HG03025 (cell line): ENCODE data around the gene RNF135.
"Not testable (repeated sequence)": the region's sequence is repeated elsewhere in the genome, so short reads cannot be mapped to it uniquely, and the experiment has no call there.

Experiments
- ATAC-seq: cut with Tn5 transposase; IDR thresholded peaks from one replicate; pipeline ENCODE4 v1.9.1; 2021; ENCODE audit warnings: mild to moderate bottlenecking, moderate library complexity; ENCODE audit not compliant: unreplicated experiment, low FRiP score

Gene RNF135

DNA sequence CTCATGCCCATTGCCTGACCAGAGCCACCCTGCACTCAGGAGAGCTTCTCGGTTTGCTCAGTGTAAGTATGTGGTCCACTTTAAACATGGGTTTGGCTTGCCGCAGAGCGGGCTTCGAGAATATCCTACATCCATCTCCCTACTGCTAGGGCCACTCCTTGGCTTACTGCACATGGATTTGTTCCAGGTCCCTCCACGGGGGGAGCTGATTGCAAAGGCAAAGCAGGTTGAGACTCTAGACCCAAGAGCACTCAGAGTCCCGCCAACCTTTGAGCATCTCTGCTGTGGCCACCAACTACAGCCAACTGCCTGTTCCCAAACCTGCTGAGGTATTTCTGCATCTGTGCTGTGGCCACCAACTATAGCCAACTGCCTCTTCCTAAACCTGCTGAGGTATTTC is 26.4 kb downstream of the RNF135 start:
- ATAC-seq, result no peak

DNA sequence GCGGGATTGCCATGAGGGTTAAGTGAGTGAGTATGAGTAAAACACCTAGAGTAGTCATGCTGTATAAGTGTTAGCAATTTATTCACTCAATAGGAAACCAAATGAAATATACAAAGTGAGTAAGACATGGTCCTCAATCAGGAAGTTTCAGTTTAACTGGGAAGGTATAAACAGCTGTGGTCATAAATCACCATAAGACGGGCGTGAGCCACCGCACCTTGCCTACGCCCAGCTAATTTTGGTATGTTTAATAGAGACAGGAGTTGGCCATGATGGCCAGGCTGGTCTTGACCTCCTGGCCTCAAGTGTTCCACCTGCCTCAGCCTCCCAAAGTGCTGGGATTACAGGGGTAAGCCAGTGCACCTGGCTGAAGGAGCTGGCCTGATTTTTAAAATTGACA is 27.0 kb downstream of the RNF135 start:
- no peak for ATAC-seq

DNA sequence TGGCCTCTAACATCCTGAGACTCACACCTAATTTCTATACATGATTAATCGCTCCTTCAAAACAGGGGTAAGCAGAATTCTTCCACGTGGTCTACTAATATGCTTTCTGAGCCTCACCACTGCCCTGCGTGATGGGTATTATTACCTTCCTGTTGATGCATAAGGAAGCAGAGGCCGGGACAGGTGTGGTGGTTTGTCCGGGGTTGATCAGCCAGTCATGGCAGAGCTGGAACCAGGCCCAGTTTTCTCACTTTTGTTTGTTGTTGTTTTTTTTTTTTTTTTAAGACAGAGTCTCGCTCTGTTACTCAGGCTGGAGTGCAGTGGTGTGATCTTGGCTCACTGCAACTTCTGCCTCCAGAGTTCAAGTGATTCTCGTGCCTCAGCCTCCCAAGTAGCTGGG is 31.2 kb downstream of the RNF135 start:
- no peak for ATAC-seq

DNA sequence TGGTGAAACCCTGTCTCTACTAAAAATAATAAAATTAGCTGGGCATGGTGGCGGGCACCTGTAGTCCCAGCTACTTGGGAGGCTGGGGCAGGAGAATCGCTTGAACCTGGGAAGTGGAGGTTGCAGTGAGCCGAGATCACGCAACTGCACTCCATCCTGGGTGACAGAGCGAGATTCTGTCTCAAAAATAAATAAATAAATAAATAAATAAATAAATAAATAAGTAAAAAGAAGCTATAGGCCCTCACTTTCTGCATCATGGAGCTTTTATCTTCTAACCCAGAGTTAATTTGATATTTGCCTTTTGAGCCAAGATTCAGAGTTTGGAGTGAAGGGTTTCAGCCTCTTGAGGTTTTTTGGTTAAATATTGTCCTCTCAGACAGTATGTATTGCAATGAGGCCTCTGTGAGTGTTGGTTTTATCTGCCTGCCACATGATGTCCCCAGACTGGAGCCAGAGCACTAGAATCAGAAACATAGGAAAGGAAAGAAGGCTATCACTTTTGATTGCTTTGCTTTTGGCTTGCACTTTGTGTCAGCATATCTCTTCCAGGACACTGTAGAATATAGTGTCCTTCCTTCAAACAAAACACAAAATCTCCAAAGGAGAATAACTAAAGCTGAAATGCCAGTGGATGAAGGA is 32.5 kb downstream of the RNF135 start:
- ATAC-seq, result no peak

DNA sequence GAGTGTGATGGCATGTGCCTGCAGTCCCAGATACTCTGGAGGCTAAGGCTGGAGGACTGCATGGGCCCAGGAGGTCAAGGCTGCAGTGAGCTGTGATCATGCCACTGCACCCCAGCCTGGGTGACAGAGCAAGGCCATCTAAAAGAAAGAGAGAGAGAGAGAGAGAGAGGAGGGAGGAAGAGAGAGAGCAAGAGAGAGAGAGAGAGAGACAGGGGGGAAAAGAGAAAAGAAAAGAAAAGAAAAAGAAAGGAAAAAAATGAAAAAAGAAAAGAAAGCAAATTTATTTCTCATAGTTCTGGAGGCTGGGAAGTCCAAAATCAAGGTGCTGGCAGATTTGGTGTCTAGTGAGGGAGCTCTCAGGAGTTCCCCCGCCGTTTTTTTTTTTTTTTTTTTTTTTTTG is 33.3 kb downstream of the RNF135 start:
- no peak for ATAC-seq

DNA sequence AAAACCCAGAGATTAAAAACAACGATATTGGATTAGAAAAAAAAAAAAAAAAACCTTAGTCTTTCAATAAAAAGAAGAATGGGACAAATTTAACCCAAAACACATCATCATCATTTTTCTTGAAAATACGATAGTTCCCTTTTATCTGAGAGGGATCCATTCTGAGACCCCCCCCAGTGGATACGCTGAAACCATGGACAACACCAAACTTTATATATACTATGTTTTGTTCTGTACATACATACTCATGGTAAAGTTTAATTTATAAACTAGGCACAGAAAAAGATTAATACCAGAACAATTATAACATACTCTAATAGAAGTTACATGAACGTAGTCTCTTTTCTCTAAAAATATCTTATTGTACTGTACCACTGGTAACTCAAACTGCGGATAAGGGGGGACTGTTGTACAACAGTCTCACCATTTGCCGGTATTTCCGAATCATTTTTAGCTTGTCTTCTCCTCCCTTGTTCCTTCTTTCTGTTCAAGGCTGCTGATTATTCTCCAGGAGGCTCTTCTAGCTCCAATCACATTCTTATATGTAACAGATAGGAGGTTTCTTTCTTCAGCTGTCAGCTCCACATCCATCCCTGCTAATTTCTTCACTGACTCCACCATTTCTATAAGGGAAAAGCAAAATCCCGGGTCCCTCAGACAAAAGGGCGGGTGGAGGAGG is 37.0 kb downstream of the RNF135 start:
- ATAC-seq, result no peak

DNA sequence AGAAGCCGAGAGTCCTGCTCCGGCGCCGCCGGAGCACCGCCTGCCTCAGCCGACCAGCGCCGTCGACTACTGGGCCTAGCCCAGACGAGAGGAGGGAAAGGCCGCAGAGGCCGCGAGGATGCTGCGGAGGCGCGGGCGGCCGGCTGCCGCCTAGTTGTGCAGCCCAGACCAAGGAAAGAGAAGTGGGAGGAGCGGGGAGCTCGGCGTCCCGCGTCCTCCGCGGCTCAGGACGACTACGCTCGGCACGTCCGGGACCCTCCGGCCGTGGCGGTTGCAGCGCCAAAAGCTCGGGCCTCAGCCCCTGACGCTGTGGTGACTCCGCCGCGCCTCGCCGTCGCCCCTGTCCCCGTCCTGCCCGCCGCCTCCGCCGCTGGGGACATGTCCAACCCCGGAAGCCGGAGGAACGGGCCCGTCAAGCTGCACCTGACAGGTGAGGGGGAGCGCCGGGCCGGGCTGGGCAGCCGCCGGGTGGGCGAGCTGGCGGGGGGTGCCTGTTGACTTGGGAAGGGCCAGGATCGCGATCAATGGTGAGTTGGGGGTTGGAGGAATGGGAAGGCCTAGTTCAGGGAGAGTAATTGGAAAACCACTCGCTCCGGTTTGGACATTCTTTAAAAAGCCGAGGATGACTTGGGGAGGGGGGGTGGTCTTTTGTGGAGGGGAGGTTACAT is 37.7 kb downstream of the RNF135 start:
- ATAC-seq, result no peak

DNA sequence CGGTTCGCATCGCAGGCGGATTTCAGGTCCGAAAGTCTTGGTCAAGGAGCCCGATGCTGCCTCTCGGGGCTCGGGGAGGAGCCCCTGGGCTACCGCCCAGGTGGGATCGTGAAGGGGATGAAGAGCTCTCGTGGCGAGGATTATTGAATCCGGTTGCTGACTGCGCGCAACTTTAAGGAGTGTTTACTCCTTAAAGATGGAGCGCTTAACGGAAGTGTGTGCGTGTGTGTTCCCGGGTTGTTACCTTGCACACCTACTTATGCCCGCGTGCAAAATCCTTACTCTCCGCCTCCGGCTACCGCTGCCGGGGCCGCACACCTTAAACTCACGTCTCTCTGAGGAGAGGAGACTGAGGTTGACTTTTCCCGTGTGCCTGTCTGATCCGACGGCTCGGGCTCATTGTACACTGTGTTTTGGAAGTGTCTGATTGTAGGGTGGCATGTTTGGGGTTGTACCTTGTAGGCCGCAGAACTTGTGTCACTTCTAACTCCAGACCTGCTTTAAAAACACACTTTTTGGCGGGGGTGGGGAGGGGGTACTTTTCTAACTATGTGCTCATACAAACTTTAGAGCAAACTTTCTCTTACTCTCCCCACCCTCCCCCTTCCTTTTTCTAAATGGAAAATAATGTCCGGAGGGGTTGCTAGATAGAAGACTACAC is 38.3 kb downstream of the RNF135 start:
- not testable (repeated sequence) for ATAC-seq

DNA sequence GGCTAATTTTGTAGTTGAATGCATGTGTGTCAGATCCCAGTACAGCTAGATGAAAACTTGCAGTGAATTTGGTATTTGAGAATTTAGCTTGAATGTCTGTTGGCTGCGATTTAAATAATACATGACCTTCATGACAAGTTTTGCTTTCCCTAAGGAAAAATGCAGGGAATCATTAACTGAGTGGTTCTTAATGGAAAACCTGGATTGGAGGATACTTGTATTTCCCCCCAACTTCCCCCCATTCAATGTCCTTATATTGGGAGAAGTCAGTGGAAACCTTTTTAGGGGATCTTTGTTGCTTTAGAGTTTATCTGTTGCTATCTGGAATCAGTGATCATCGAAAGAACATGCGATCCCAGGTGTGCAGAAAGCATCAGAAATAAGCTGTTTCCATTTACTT is 39.2 kb downstream of the RNF135 start:
- ATAC-seq, result not testable (repeated sequence)

DNA sequence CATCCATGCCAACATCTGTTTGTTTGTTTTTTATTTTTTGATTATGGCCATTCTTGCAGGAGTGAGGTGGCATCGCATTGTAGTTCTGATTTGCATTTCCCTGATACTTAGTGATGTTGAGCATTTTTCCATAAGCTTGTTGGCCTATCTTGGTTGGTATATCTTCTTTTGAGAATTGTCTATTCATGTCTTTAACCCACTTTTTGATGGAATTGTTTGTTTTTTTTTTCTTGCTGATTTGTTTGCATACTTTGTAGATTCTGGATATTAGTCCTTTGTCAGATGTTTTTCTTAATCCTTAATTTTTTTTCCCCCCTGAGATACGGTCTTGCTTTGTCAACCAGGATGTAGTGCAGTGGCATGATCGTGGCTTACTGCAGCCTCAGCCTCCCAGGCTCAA is 43.0 kb downstream of the RNF135 start:
- ATAC-seq, result no peak

DNA sequence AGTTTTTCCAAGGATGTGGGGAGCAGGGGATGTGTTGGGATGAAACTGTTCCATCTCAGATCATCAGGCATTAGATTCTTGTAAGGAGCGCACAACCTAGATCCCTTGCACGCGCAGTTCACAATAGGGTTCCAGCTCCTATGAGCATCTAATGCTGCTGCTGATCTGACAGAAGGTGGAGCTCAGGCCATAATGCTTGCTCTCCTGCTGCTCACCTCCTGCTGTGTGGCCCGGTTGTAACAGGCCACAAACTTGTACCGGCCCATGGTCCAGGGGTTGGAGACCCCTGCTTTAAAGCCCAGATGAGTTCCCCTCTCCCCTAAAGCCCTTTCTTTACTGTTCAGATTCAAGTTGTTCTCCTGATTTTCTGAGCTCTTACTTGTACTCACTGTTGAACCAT is 44.8 kb downstream of the RNF135 start:
- no peak for ATAC-seq

DNA sequence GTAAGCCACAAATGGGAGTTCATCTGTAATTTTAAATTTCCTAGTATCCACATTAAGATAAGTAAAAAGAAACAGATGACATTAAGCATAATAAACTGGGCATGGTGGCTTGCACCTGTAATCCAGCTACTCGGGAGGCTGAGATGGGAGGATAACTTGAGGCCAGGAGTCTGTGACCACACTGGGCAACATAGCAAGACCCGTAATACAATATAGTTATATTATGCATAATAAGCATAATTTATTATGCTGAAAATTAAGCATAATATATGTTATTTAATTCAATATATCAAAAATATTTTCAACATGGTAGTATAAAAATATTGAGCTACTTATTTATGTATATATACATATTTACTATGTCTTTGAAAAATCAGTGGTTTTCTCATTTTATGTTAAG is 48.2 kb downstream of the RNF135 start:
- ATAC-seq, result no peak

DNA sequence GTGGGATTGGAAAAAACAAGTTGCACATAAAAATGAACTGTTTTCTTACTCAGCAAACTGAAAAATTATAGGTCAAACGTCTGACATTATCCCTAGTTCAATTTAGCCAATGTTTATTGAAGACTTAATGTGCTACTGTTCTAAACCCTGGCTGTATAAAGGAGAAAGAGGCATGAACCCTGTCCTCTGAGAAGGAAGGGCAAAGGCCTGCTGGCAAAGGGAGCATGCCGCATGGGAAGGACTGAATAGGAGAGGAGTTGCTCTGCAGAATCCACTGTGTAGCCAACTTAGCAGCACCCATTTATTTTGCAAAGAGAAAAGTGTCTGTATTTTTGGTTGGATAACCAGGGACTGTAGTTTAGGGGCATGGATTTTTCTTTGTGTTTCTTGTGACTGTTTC is 52.3 kb downstream of the RNF135 start:
- ATAC-seq, result not testable (repeated sequence)

DNA sequence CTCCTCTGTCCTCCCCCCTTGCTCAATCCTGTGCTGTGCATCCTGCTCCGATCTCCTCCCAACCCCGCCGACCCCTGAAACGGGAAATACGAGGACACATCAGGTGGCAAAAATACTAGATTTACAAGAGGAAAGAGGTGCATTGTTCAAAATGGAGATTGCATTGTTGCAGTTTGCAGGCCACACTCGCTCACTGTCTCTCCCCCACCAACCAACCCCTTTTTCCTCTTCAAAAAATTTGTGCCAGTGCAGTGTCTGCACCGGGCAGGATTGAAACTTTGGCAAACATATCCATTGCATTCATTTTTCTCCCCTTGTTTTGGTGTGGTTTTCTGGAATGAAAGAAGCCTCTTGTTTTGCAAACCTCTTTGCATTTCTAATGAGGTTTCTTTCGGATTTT is 61.0 kb downstream of the RNF135 start:
- no peak for ATAC-seq

DNA sequence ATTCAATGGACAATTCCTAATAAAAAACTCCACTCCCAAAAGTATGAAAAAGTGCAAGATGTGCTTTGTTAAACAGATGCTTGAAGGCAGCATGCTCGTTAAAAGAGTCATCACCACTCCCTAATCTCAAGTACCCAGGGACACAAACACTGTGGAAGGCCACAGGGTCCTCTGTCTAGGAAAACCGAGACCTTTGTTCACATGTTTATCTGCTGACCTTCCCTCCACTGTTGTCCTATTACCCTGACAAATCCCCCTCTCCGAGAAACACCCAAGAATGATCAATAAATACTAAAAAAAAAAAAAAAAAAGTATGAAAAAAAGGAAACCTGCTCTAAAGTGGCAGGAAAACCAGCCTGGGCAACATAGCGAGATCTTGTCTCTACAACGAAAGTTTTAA is 64.8 kb downstream of the RNF135 start:
- ATAC-seq, result not testable (repeated sequence)

DNA sequence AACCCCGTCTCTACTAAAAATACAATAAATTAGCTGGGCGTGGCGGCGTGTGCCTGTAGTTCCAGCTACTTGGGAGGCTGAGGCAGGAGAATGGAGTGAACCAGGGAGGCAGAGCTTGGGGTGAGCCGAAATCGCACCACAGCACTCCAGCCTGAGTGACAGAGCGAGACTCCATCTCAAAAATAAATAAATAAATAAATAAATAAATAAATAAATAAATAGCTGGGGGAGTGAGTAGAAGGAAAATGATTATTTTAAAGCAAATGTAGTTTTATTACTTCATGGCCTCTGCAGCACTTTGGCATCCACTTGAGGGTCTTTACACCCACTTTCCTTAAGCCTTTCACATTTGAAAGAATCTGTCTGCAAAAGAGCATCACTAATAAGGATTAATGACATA is 70.0 kb downstream of the RNF135 start:
- not testable (repeated sequence) for ATAC-seq

DNA sequence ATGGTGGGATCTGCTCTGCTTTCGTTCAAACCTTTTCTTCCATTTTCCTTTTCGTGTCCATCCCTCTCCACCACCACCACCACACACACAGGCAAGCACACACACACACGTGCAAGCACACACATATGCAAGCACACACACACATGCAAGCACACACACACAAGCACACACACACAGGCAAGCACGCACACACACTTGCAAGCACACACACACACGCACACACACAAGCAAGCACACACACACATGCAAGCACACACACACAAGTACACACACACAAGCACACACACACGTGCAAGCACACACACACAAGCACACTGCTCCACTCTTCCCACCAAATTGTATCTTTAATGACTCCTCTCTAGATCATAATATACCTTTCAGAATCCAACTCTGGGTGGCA is 71.5 kb downstream of the RNF135 start:
- not testable (repeated sequence) for ATAC-seq

DNA sequence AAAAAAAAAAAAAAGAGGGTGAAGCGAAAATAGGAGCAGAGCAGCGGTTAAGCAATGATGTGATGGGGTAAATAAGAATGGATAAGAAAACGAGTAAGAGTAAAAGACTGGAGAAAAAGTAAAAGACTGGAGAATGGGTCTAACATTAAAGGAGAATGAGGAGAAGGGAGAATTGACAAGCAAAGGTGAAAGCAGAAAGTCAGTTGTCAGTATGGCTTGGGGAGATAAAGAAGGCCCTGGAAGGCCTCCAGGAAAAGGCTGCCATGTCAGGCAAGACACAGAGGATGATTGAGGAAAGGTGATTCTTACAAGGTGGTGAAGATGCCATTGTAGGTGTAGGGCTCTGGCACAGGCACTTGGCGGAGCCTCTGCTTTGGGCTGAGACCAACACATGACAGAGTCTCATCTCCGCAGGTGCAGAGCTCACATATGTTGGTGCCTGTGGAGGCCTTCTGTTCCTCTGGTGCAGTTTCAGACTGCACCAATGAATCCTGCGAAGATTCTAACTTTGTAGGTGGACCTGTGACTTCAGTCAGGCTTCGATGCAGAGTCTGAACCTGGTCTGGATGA is 76.1 kb downstream of the RNF135 start:
- not testable (repeated sequence) for ATAC-seq

DNA sequence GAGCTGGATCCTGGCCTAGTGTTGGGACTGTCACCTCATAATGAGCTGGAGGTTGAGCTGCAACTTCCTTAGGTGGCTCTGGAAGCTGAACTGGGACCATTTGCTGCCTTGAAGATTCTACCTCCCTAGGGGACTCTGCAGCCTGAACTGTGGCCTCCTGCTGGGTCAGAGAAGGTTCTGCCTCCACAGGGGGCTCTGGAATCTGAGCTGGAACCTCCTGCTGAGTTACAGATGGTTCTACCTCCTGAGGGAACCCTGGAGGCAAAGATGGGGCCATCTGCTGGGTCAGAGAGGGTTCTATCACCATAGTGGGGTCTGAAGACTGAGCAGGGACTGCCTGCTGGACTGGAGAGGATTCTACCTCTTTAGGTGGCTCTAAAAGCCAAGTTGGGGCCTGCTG is 77.3 kb downstream of the RNF135 start:
- ATAC-seq, result no peak

DNA sequence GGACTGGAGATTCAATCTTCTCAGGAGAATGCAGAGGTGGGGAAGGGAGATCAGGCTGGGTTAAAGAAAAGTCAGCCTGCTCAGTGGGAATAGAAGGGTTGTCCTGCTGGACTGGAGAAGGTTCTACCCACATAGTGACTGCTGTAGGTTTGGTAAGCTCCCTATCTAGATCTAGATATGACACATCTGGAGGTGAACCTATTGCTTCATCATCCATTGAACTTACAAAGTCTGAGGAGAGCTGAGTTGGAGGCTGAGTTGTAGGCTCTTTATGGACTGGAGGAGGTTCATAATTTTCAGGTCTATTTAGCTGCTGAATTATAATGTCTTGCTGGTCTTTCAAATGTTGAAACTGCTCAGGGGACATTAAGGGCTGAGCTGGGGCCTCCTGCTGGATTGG is 77.9 kb downstream of the RNF135 start:
- no peak for ATAC-seq
